Activated CD4-positive, alpha-beta T cell treated with anti-CD3 and anti-CD28 coated beads for 24 hours (primary cell): Measurements from ENCODE around the gene GALNTL6.

Source experiments
- DNase-seq, 2 donors: peaks; one replicate each; pipeline ENCODE4 v3.0.0-alpha.2; 2020; ENCODE audit warnings: low read depth in 2 of 2

The GALNTL6 gene

GRCh38 chr4:171880136-171880535 lies 66.9 kb downstream of the GALNTL6 start:
- no peak for DNase-seq

GRCh38 chr4:171889681-171890080 lies 76.5 kb downstream of the GALNTL6 start:
- DNase-seq: no peak

- DNase-seq: no peak
Observed at GRCh38 chr4:171891038-171891437, 77.8 kb downstream of the GALNTL6 start.

GRCh38 chr4:171896426-171896825 lies 83.2 kb downstream of the GALNTL6 start:
- DNase-seq: no peak

GRCh38 chr4:171919314-171919713 lies 106.1 kb downstream of the GALNTL6 start:
- DNase-seq: no peak

- DNase-seq: no peak
Observed at GRCh38 chr4:171920901-171921300, 107.7 kb downstream of the GALNTL6 start.

- no peak for DNase-seq
Observed at GRCh38 chr4:171924746-171925376, 111.7 kb downstream of the GALNTL6 start.

- DNase-seq: no peak
Observed at GRCh38 chr4:171928336-171928735, 115.1 kb downstream of the GALNTL6 start.

- DNase-seq: no peak
Observed at GRCh38 chr4:171929477-171929876, 116.3 kb downstream of the GALNTL6 start.

GRCh38 chr4:171929907-171930306 lies 116.7 kb downstream of the GALNTL6 start:
- no peak for DNase-seq

- no peak for DNase-seq
Observed at GRCh38 chr4:171932238-171932637, 119.0 kb downstream of the GALNTL6 start.

GRCh38 chr4:171940656-171941055 lies 127.5 kb downstream of the GALNTL6 start:
- no peak for DNase-seq

GRCh38 chr4:171947400-171947799 lies 134.2 kb downstream of the GALNTL6 start:
- DNase-seq: no peak

GRCh38 chr4:171948038-171948437 lies 134.8 kb downstream of the GALNTL6 start:
- DNase-seq: no peak

GRCh38 chr4:171954650-171955049 lies 141.4 kb downstream of the GALNTL6 start:
- no peak for DNase-seq

- no peak for DNase-seq
Observed at GRCh38 chr4:171956678-171957077, 143.5 kb downstream of the GALNTL6 start.

- no peak for DNase-seq
Observed at GRCh38 chr4:171962110-171962509, 148.9 kb downstream of the GALNTL6 start.

- DNase-seq: no peak
Observed at GRCh38 chr4:171966356-171966755, 153.2 kb downstream of the GALNTL6 start.

- DNase-seq: no peak
Observed at GRCh38 chr4:171978216-171978615, 165.0 kb downstream of the GALNTL6 start.

- DNase-seq: no peak
Observed at GRCh38 chr4:171979461-171979860, 166.3 kb downstream of the GALNTL6 start.

GRCh38 chr4:171981185-171981584 lies 168.0 kb downstream of the GALNTL6 start:
- DNase-seq: no peak

GRCh38 chr4:171983935-171984805 lies 171.0 kb downstream of the GALNTL6 start:
- DNase-seq: no peak

- no peak for DNase-seq
Observed at GRCh38 chr4:171985129-171985528, 171.9 kb downstream of the GALNTL6 start.
